Heart left ventricle (tissue), 13 donors: ENCODE data around the gene TUBB.

Source experiments
- POLR2A ChIP-seq, 2 donors: fragments of 450-650 bp; IDR thresholded peaks; one replicate each; pipeline ENCODE4 v1.6.1; 2017; ENCODE audit warnings: antibody characterized with exemption in 2 of 2, mild to moderate bottlenecking in 2 of 2, moderate library complexity in 2 of 2
- TF ChIP-seq, protein P1 (sequence below), 12 donors: fragments of 200-600 bp; sonication (generic) in 4 of 12; IDR thresholded peaks; one replicate each; pipeline versions ENCODE4 v1.5.0 to v1.8.0; 2018 to 2022; ENCODE audit warnings: antibody characterized with exemption in 12 of 12, mild to moderate bottlenecking in 5 of 12
- donor health status: ischemic (EF 13 %, LVEDD 7.1; RV severe dilation, severe dysfunction).
- donor health status: DM: no; HTN: yes; CAD: no.
- donor health status: DM: no; HTN: no; CAD: no.
- donor health status: ischemic (EF 25% LVEDD 6.9; RV normal size, moderate dysfunction).
- donor health status: ischemic (EF 25% LVEDD 5.7; RV mildly dilated, moderate dysfunction).
- donor health status: ischemic (EF 35%, LVEDD 5.7; RV mildly dilated, moderate dysfunction).
- donor health status: nonischemic (EF 11% LVEDD 7.7; RV severe dilation, severe dysfunction).
- donor health status: DM: yes; HTN: yes; CAD: no.
- donor health status: PGD.
- donor health status: ischemic (EF 29% LVEDD 5.4; RV normal size, mild dysfunction).
- donor health status: nonischemic (EF 23%, LVEDD 6.1; RV moderate dilation, normal function).

DNA sequence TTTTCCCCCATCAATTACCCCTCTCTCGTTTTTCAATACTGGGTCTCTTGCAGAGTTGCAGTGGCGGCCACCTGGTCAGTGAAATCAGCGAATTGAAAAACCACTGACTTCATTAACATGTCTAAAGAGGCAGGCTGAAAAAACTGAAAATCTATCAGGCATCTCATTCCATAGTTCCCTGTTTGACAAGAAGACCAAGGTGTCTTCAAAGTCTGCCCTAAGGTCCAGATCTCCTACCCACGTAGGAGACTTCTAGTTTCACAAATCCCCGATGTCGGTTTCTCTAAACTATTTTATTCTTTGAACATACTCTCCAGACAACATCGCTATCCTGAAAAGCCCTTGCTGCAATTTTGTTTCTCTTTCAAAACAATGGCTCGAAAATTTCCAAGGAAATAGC is 796 bp upstream of the TUBB start:
- TF ChIP-seq, protein P1, sequence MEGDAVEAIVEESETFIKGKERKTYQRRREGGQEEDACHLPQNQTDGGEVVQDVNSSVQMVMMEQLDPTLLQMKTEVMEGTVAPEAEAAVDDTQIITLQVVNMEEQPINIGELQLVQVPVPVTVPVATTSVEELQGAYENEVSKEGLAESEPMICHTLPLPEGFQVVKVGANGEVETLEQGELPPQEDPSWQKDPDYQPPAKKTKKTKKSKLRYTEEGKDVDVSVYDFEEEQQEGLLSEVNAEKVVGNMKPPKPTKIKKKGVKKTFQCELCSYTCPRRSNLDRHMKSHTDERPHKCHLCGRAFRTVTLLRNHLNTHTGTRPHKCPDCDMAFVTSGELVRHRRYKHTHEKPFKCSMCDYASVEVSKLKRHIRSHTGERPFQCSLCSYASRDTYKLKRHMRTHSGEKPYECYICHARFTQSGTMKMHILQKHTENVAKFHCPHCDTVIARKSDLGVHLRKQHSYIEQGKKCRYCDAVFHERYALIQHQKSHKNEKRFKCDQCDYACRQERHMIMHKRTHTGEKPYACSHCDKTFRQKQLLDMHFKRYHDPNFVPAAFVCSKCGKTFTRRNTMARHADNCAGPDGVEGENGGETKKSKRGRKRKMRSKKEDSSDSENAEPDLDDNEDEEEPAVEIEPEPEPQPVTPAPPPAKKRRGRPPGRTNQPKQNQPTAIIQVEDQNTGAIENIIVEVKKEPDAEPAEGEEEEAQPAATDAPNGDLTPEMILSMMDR (IDR thresholded peaks at IDR 0.05) = no peak
- no peak for TF ChIP-seq POLR2A (IDR thresholded peaks at IDR 0.05)
